HepG2 (cell line): ENCODE measurements around the gene CHKA. TPM values are rescaled to one million over a fixed set of nuclear protein-coding genes. Genes with fewer than 3 reads are reported as not detected.

ENCODE experiments used
- BHLHE40 ChIP-seq: IDR thresholded peaks from 2 replicates; pipeline ENCODE4 v1.6.1; 2011; ENCODE audit warnings: low read length, improper control_type of control experiment
- EEA1 ChIP-seq: sonication (generic); formaldehyde crosslinking; IDR thresholded peaks from 2 replicates; pipeline ENCODE4 v1.5.1; 2020; ENCODE audit warnings: mild to moderate bottlenecking, missing genetic modification reagents, borderline replicate concordance
- HHEX ChIP-seq: IDR thresholded peaks from 2 replicates; pipeline ENCODE4 v1.6.1; 2016; ENCODE audit warnings: control low read depth
- KDM1A ChIP-seq: IDR thresholded peaks from 2 replicates; pipeline ENCODE4 v1.6.1; 2016; ENCODE audit warnings: missing compliant biosample characterization
- KLF13 ChIP-seq: sonication (generic); formaldehyde crosslinking; IDR thresholded peaks from 2 replicates; pipeline ENCODE4 v1.4.0; 2020; ENCODE audit warnings: mild to moderate bottlenecking, missing genetic modification reagents
- MIER2 ChIP-seq: IDR thresholded peaks from 2 replicates; pipeline ENCODE4 v1.6.1; 2016; ENCODE audit warnings: missing biosample characterization, missing genetic modification reagents
- NPAS2 ChIP-seq: sonication (generic); formaldehyde crosslinking; IDR thresholded peaks from 2 replicates; pipeline ENCODE4 v1.8.0; 2022; ENCODE audit warnings: mild to moderate bottlenecking, missing genetic modification reagents, borderline replicate concordance
- NR2F1 ChIP-seq, 2 experiments: fragments of 450-650 bp in 1 of 2; formaldehyde crosslinking in 1 of 2; IDR thresholded peaks; 2 replicates each; pipeline versions ENCODE4 v1.5.0 to v1.6.1; 2016 to 2020; ENCODE audit warnings: mild to moderate bottlenecking in 1 of 2, missing compliant biosample characterization in 1 of 2, missing genetic modification reagents in 1 of 2, moderate library complexity in 1 of 2
- NRL ChIP-seq: sonication (generic); formaldehyde crosslinking; IDR thresholded peaks from 2 replicates; pipeline ENCODE4 v1.5.0; 2020; ENCODE audit warnings: missing genetic modification reagents, mild to moderate bottlenecking, moderate library complexity, borderline replicate concordance
- PHF8 ChIP-seq: sonication (generic); formaldehyde crosslinking; IDR thresholded peaks from 2 replicates; pipeline ENCODE4 v1.5.0; 2020; ENCODE audit warnings: missing genetic modification reagents
- PITX1 ChIP-seq: sonication (generic); formaldehyde crosslinking; IDR thresholded peaks from 2 replicates; pipeline ENCODE4 v1.5.1; 2020; ENCODE audit warnings: mild to moderate bottlenecking, missing genetic modification reagents
- RAD51 ChIP-seq: fragments of 450-650 bp; IDR thresholded peaks from 2 replicates; pipeline ENCODE4 v1.6.1; 2016; ENCODE audit warnings: borderline replicate concordance
- SNAPC2 ChIP-seq: sonication (generic); formaldehyde crosslinking; IDR thresholded peaks from 2 replicates; pipeline ENCODE4 v1.8.1; 2022; ENCODE audit warnings: mild to moderate bottlenecking, missing genetic modification reagents
- SRF ChIP-seq: IDR thresholded peaks from 2 replicates; pipeline ENCODE4 v1.6.1; 2011; ENCODE audit warnings: mild to moderate bottlenecking, low read depth, low read length, moderate library complexity
- ZBTB42 ChIP-seq: sonication (generic); formaldehyde crosslinking; IDR thresholded peaks from 2 replicates; pipeline ENCODE4 v1.5.0; 2020; ENCODE audit warnings: mild to moderate bottlenecking, missing genetic modification reagents
- ZNF224 ChIP-seq: sonication (generic); formaldehyde crosslinking; IDR thresholded peaks from 2 replicates; pipeline ENCODE4 v1.5.0; 2020; ENCODE audit warnings: mild to moderate bottlenecking, missing genetic modification reagents
- ZNF253 ChIP-seq: sonication (generic); formaldehyde crosslinking; IDR thresholded peaks from 2 replicates; pipeline ENCODE4 v1.8.0; 2022; ENCODE audit warnings: mild to moderate bottlenecking, missing genetic modification reagents, borderline replicate concordance
- ZNF350 ChIP-seq: sonication (generic); formaldehyde crosslinking; IDR thresholded peaks from 2 replicates; pipeline ENCODE4 v1.4.0; 2020; ENCODE audit warnings: mild to moderate bottlenecking, low read depth, missing genetic modification reagents, borderline replicate concordance
- ZNF496 ChIP-seq: sonication (generic); formaldehyde crosslinking; IDR thresholded peaks from 2 replicates; pipeline ENCODE4 v1.8.1; 2023; ENCODE audit warnings: mild to moderate bottlenecking, moderate library complexity, missing genetic modification reagents; ENCODE audit not compliant: insufficient replicate concordance
- ZNF614 ChIP-seq: IDR thresholded peaks from 2 replicates; pipeline ENCODE4 v1.6.1; 2018; ENCODE audit warnings: missing biosample characterization, missing genetic modification reagents, inconsistent platforms, borderline replicate concordance
- ZNF615 ChIP-seq: sonication (generic); formaldehyde crosslinking; IDR thresholded peaks from 2 replicates; pipeline ENCODE4 v1.5.0; 2020; ENCODE audit warnings: mild to moderate bottlenecking, missing genetic modification reagents, borderline replicate concordance
- polyA plus RNA-seq, 8 experiments: library from polyadenylated mRNA; depleted of rRNA in 3 of 8; stranded (reverse) in 7 of 8; unstranded in 1 of 8; fragments of >200 nt; fragmentation: Illumina TruSeq in 4 of 8; extraction: Trizol in 4 of 8; gene quantifications; 2 replicates each; pipeline versions ENCODE4 v1.2.1 to v1.2.3, GENCODE V29; 2011 to 2016; ENCODE audit warnings: low read depth in 4 of 8, missing spikeins in 1 of 8, mixed read lengths in 1 of 8; ENCODE audit not compliant: insufficient read depth in 1 of 8
- total RNA-seq, 5 experiments: library from RNA; depleted of rRNA; stranded (reverse); fragments of >200 nt; fragmentation: Illumina TruSeq; extraction: Trizol; gene quantifications; 2 replicates each; pipeline ENCODE4 v1.2.3, GENCODE V29; 2016; ENCODE audit warnings: low read depth in 1 of 5
- TF ChIP-seq, protein P1 (sequence below): sonication (generic); formaldehyde crosslinking; IDR thresholded peaks from 2 replicates; pipeline ENCODE4 v1.4.0; 2020; ENCODE audit warnings: missing genetic modification reagents, mild to moderate bottlenecking, borderline replicate concordance
- TF ChIP-seq, protein P2 (sequence below): IDR thresholded peaks from 2 replicates; pipeline ENCODE4 v1.6.1; 2016; ENCODE audit warnings: missing biosample characterization, missing genetic modification reagents, low read depth
- TF ChIP-seq, protein P3 (sequence below): sonication (generic); formaldehyde crosslinking; IDR thresholded peaks from 2 replicates; pipeline ENCODE4 v1.5.1; 2020; ENCODE audit warnings: mild to moderate bottlenecking, moderate library complexity, missing genetic modification reagents

The CHKA gene
- total and polyA plus RNA-seq, 2 of the 13 experiments (the other 11 are each of a cell fraction or from before 2014, with no cell fraction given) = 71.6 to 92.7 TPM

DNA sequence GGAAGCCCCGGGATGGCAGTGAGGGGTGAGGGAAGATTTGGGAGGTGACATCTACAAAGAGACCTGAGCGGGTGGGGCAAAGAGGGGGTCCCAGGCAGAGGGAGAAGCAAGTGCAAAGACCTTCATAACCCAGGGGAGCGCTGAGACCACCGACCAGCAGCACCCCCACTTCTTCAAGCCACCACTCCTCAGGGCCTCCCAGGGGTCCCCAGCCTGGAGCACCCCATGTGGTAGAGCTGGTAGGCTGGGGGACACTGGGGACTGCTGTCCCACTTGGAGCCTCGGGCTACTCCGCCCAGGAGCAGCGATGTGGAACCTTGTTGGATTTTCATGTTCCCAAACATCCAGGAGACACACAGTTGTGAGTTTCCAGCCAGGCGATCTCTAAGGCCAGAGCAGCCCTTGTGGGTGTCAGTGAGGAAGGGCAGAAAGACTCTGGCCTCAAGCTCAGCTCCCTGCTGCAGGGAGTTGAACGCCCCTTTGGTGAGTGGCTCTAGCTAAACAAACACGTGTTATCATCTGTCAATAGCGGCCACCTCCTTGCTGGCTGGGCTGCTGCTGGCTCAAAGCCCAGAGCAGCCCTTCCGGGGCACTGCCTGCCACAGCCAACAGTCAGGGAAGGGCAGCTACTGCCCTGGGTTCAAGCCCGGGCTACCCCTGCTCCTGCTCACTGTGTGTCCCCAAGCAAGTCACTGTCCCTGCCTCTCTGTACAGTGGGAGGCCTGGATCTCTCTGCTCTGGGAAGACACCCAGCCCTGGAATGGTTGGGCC lies 25.7 kb upstream of the CHKA start (continued):
- TF ChIP-seq ZNF614 (peak; percentile 81), PITX1 (CRISPR knock-in tag) (peak; percentile 92), RAD51 (no peak), ZNF224 (CRISPR knock-in tag) (peak; percentile 66; the same call in 1 of the 2 replicates), KDM1A (peak; percentile 17; the same call in 1 of the 2 replicates), ZNF253 (CRISPR knock-in tag) (no peak), NRL (CRISPR knock-in tag) (no peak; the same call in 1 of the 2 replicates), PHF8 (CRISPR knock-in tag) (no peak; the same call in 1 of the 2 replicates), NR2F1 (CRISPR knock-in tag; IDR thresholded peaks at IDR 0.05) (no peak), SNAPC2 (0 out of 2 replicates have a peak, but pooled peaks have one; percentile 50), NPAS2 (CRISPR knock-in tag) (no peak), ZBTB42 (no peak), ZNF350 (CRISPR knock-in tag) (peak; percentile 93), EEA1 (peak; percentile 89; the same call in 1 of the 2 replicates), ZNF496 (no peak), ZNF615 (no peak), SRF (no peak), BHLHE40 (peak; percentile 67), MIER2 (CRISPR knock-in tag) (peak; percentile 81; the same call in 1 of the 2 replicates), HHEX (peak; percentile 78), KLF13 (CRISPR knock-in tag) (no peak)
- TF ChIP-seq, protein P1, sequence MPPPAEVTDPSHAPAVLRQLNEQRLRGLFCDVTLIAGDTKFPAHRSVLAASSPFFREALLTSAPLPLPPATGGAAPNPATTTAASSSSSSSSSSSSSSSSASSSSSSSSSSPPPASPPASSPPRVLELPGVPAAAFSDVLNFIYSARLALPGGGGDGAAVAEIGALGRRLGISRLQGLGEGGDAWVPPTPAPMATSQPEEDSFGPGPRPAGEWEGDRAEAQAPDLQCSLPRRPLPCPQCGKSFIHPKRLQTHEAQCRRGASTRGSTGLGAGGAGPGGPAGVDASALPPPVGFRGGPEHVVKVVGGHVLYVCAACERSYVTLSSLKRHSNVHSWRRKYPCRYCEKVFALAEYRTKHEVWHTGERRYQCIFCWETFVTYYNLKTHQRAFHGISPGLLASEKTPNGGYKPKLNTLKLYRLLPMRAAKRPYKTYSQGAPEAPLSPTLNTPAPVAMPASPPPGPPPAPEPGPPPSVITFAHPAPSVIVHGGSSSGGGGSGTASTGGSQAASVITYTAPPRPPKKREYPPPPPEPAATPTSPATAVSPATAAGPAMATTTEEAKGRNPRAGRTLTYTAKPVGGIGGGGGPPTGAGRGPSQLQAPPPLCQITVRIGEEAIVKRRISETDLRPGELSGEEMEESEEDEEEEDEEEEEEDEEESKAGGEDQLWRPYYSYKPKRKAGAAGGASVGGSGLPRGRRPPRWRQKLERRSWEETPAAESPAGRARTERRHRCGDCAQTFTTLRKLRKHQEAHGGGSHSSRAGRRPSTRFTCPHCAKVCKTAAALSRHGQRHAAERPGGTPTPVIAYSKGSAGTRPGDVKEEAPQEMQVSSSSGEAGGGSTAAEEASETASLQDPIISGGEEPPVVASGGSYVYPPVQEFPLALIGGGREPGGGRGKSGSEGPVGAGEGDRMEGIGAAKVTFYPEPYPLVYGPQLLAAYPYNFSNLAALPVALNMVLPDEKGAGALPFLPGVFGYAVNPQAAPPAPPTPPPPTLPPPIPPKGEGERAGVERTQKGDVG (CRISPR knock-in tag) = peak; percentile 88; the same call in 1 of the 2 replicates
- TF ChIP-seq, protein P2, sequence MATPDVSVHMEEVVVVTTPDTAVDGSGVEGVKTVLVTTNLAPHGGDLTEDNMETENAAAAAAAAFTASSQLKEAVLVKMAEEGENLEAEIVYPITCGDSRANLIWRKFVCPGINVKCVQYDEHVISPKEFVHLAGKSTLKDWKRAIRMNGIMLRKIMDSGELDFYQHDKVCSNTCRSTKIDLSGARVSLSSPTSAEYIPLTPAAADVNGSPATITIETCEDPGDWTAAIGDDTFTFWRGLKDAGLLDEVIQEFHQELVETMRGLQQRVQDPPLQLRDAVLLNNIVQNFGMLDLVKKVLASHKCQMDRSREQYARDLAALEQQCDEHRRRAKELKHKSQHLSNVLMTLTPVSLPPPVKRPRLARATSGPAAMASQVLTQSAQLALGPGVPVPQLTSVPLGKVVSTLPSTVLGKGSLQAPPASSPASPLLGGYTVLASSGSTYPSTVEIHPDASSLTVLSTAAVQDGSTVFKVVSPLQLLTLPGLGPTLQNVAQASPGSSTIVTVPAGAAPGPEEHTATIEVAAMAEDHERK = no peak
- TF ChIP-seq, protein P3, sequence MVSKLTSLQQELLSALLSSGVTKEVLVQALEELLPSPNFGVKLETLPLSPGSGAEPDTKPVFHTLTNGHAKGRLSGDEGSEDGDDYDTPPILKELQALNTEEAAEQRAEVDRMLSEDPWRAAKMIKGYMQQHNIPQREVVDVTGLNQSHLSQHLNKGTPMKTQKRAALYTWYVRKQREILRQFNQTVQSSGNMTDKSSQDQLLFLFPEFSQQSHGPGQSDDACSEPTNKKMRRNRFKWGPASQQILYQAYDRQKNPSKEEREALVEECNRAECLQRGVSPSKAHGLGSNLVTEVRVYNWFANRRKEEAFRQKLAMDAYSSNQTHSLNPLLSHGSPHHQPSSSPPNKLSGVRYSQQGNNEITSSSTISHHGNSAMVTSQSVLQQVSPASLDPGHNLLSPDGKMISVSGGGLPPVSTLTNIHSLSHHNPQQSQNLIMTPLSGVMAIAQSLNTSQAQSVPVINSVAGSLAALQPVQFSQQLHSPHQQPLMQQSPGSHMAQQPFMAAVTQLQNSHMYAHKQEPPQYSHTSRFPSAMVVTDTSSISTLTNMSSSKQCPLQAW (CRISPR knock-in tag) = peak; percentile 75
